RPMI8226 (cell line): ENCODE data around the gene RBCK1.
A peak's percentile ranks its signal among the peaks of the same experiment; 100 is the strongest.
"Not testable (repeated sequence)": the region's sequence is repeated elsewhere in the genome, so short reads cannot be mapped to it uniquely, and the experiment has no call there.

ENCODE experiments used
- DNase-seq: peaks from one replicate; pipeline ENCODE4 v3.0.0-alpha.2; 2015

RBCK1 gene

GRCh38 chr20:407953-408842 lies at the start of gene RBCK1:
TSS of gene RBCK1 (plus strand) at chr20:408299. CDS start at chr20:408758, 459 bp downstream.
- DNase-seq, result peak; percentile 89

- DNase-seq, result no peak
Observed at GRCh38 chr20:358891-359555, 49.1 kb upstream of the RBCK1 start.

- DNase-seq, result no peak
Observed at GRCh38 chr20:361561-361960, 46.5 kb upstream of the RBCK1 start.

GRCh38 chr20:362271-363254 lies 45.5 kb upstream of the RBCK1 start:
- peak; percentile 98 for DNase-seq

- DNase-seq, result no peak
Observed at GRCh38 chr20:363319-364078, 44.6 kb upstream of the RBCK1 start.

GRCh38 chr20:364905-365794 lies 42.9 kb upstream of the RBCK1 start:
- DNase-seq, result peak; percentile 60

GRCh38 chr20:366041-366718 lies 41.9 kb upstream of the RBCK1 start:
- DNase-seq, result no peak

- no peak for DNase-seq
Observed at GRCh38 chr20:366719-367485, 41.2 kb upstream of the RBCK1 start.

GRCh38 chr20:367486-367887 lies 40.6 kb upstream of the RBCK1 start:
- no peak for DNase-seq

- DNase-seq, result no peak
Observed at GRCh38 chr20:368915-369314, 39.2 kb upstream of the RBCK1 start.

GRCh38 chr20:370151-370600 lies 37.9 kb upstream of the RBCK1 start:
- no peak for DNase-seq

GRCh38 chr20:370977-371754 lies 36.9 kb upstream of the RBCK1 start:
- DNase-seq, result no peak

GRCh38 chr20:371755-372542 lies 36.1 kb upstream of the RBCK1 start:
- DNase-seq, result no peak

- not testable (repeated sequence) for DNase-seq
Observed at GRCh38 chr20:372543-373082, 35.5 kb upstream of the RBCK1 start.

GRCh38 chr20:373171-373890 lies 34.8 kb upstream of the RBCK1 start:
- DNase-seq, result no peak

GRCh38 chr20:375265-375889 lies 32.7 kb upstream of the RBCK1 start:
- DNase-seq, result no peak
